ENCODE measurements around the gene N4BP2L2. TPM values are rescaled to one million over a fixed set of nuclear protein-coding genes. Genes with fewer than 3 reads are reported as not detected.
A peak's percentile ranks its signal among the peaks of the same experiment; 100 is the strongest.

Gene N4BP2L2
- total RNA-seq, 2 experiments from 2014 or later: 84.5 to 85.2 TPM

GRCh38 chr13:32455594-32455903 is 83.0 kb downstream of the N4BP2L2 start:
- Mint-ChIP-seq H3K27me3 (no peaks in the 10 kb centered on the region), H3K27ac (no peak overlapping the region), H3K4me1 (ENCODE audit: low read depth) (no peaks in the 10 kb centered on the region), H3K36me3 (ENCODE audit: low read depth) (peaks cover 33% of the 10 kb centered on the region), H3K9me3 (peaks cover 23% of the 10 kb centered on the region), H3K4me3 (no peak overlapping the region)
- no peak for ATAC-seq
- TF ChIP-seq CTCF (IDR thresholded peaks at IDR 0.05): no peak
- DNase-seq: no peak
- intact Hi-C loops (cut with micrococcal nuclease): no loop called here
- ChIA-PET CTCF (no interaction called here), POLR2A (no interaction called here)

- ATAC-seq: no peak
- intact Hi-C loops (cut with micrococcal nuclease): no loop called here
- POLR2A ChIA-PET: no interaction called here
Observed at GRCh38 chr13:32454886-32455593, 83.6 kb downstream of the N4BP2L2 start.

GRCh38 chr13:32453981-32454380 is 84.6 kb downstream of the N4BP2L2 start:
- TF ChIP-seq CTCF (IDR thresholded peaks at IDR 0.05): no peak
- no peaks in the 10 kb centered on the region for H3K4me1 Mint-ChIP-seq (ENCODE audit: low read depth)
- no peak for ATAC-seq
- no peak overlapping the region for H3K27ac Mint-ChIP-seq
- H3K27me3 Mint-ChIP-seq: no peaks in the 10 kb centered on the region
- ChIA-PET POLR2A (interaction anchor here (1.5 kb wide), 1 partner anchor 28 kb away, joined by 4 read pairs; no protein-coding TSS in a partner anchor), CTCF (interaction anchor here (1.0 to 1.5 kb wide), 3 partner anchors 10 to 127 kb away, joined by 3 to 4 read pairs (median 3); no protein-coding TSS in a partner anchor)
- intact Hi-C loops (cut with micrococcal nuclease): no loop called here
- H3K4me3 Mint-ChIP-seq: no peak overlapping the region
- H3K9me3 Mint-ChIP-seq: peaks cover 19% of the 10 kb centered on the region
- peaks cover 24% of the 10 kb centered on the region for H3K36me3 Mint-ChIP-seq (ENCODE audit: low read depth)
- no peak for DNase-seq

More at GRCh38 chr13:32454886-32455593, 83.6 kb downstream of the N4BP2L2 start:
- Mint-ChIP-seq H3K27ac (no peak overlapping the region), H3K9me3 (peaks cover 23% of the 10 kb centered on the region), H3K36me3 (ENCODE audit: low read depth) (peaks cover 32% of the 10 kb centered on the region), H3K27me3 (no peaks in the 10 kb centered on the region), H3K4me3 (no peak overlapping the region), H3K4me1 (ENCODE audit: low read depth) (no peaks in the 10 kb centered on the region)
- TF ChIP-seq CTCF (IDR thresholded peaks at IDR 0.05): no peak
- CTCF ChIA-PET: no interaction called here
- no peak for DNase-seq

- ChIA-PET CTCF (interaction anchor here (1.5 to 2.7 kb wide), 2 partner anchors 10 to 191 kb away, joined by 4 to 7 read pairs; no protein-coding TSS in a partner anchor), POLR2A (interaction anchor here (1.3 kb wide), 1 partner anchor 22 kb away, joined by 4 read pairs; no protein-coding TSS in a partner anchor)
- H3K27ac Mint-ChIP-seq: no peak overlapping the region
- peaks cover 7% of the 10 kb centered on the region for H3K4me1 Mint-ChIP-seq (ENCODE audit: low read depth)
- no peaks in the 10 kb centered on the region for H3K9me3 Mint-ChIP-seq
- ATAC-seq: no peak
- H3K4me3 Mint-ChIP-seq: no peak overlapping the region
- no peaks in the 10 kb centered on the region for H3K27me3 Mint-ChIP-seq
- H3K36me3 Mint-ChIP-seq (ENCODE audit: low read depth): peaks cover 1% of the 10 kb centered on the region
- intact Hi-C loops (cut with micrococcal nuclease): no loop called here
- TF ChIP-seq CTCF (IDR thresholded peaks at IDR 0.05): no peak
- DNase-seq: no peak
Observed at GRCh38 chr13:32448972-32449371, 89.6 kb downstream of the N4BP2L2 start.

- Mint-ChIP-seq H3K9me3 (no peaks in the 10 kb centered on the region), H3K27ac (peak overlapping the region; percentile 33), H3K4me1 (ENCODE audit: low read depth) (peaks cover 8% of the 10 kb centered on the region), H3K36me3 (ENCODE audit: low read depth) (peaks cover 1% of the 10 kb centered on the region), H3K27me3 (no peaks in the 10 kb centered on the region), H3K4me3 (no peak overlapping the region)
- intact Hi-C loops (cut with micrococcal nuclease): no loop called here
- CTCF ChIA-PET: interaction anchor here (1.5 to 2.7 kb wide), 2 partner anchors 9 to 192 kb away, joined by 4 to 7 read pairs; no protein-coding TSS in a partner anchor
- POLR2A ChIA-PET: interaction anchor here (1.3 kb wide), 1 partner anchor 21 kb away, joined by 4 read pairs; no protein-coding TSS in a partner anchor
- TF ChIP-seq CTCF (IDR thresholded peaks at IDR 0.05): no peak
- DNase-seq: no peak
- ATAC-seq: peak; percentile 55
Observed at GRCh38 chr13:32447894-32448623, 90.5 kb downstream of the N4BP2L2 start.
